Loucy (cell line): ENCODE data around the gene AGO3.

ENCODE experiments used
- CTCF ChIP-seq: fragments of 200-600 bp; sonication (generic); conservative IDR thresholded peaks from 2 replicates; pipeline ENCODE4 v1.5.1; 2014; ENCODE audit warnings: mild to moderate bottlenecking, antibody characterized with exemption, low read length
- EZH2phosphoT487 ChIP-seq: fragments of 200-600 bp; IDR thresholded peaks from 2 replicates; pipeline ENCODE4 v1.6.1; 2018; ENCODE audit warnings: antibody characterized with exemption, mild to moderate bottlenecking, moderate library complexity, borderline replicate concordance

DNA sequence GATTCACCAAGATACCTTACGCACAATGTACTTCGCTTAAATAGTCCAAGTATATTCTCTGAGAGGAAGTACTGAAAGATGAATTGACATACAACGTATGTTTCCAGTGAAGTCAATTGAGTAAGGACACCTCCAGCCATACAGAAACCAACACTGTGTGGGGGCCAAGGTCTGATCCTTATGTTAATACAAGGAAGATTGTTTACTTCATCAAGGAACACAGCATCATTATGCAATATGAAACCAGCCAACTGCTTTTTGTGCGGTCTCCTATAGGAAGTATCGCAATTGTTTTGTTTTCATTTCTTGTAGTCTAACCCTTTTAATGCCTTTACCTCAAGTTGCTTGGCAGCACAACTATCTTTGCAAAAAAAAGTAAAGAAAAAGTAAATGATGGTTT is 124.8 kb downstream of the AGO3 start:
- TF ChIP-seq CTCF (no peak), EZH2phosphoT487 (no peak)
